Ammon's horn (tissue), 1 donor: ENCODE measurements around the gene TRMT61A.

Experiments
- DNase-seq: peaks from one replicate; pipeline ENCODE4 v3.0.0-alpha.2; 2016; ENCODE audit warnings: low spot score

The TRMT61A gene

GRCh38 chr14:103535081-103535890 lies 6.3 kb downstream of the TRMT61A start:
- DNase-seq: no peak

- no peak for DNase-seq
These were observed 7.0 kb downstream of the TRMT61A start for GRCh38 chr14:103535891-103536565.

GRCh38 chr14:103536693-103537092 lies 7.7 kb downstream of the TRMT61A start:
- no peak for DNase-seq

GRCh38 chr14:103537175-103537990 lies 8.4 kb downstream of the TRMT61A start:
- DNase-seq: no peak

- DNase-seq: no peak
These were observed 9.5 kb downstream of the TRMT61A start for GRCh38 chr14:103538291-103539055.

- DNase-seq: no peak
These were observed 10.2 kb downstream of the TRMT61A start for GRCh38 chr14:103539056-103539825.

- DNase-seq: no peak
These were observed 12.1 kb downstream of the TRMT61A start for GRCh38 chr14:103540821-103541708.

- DNase-seq: no peak
These were observed 13.0 kb downstream of the TRMT61A start for GRCh38 chr14:103541709-103542604.

GRCh38 chr14:103542605-103543088 lies 13.7 kb downstream of the TRMT61A start:
- DNase-seq: peak; percentile 95

GRCh38 chr14:103543140-103543539 lies 14.1 kb downstream of the TRMT61A start:
- no peak for DNase-seq

GRCh38 chr14:103543721-103544387 lies 14.9 kb downstream of the TRMT61A start:
- peak; percentile 61 for DNase-seq

- DNase-seq: peak; percentile 93
These were observed 15.6 kb downstream of the TRMT61A start for GRCh38 chr14:103544388-103545218.

- DNase-seq: no peak
These were observed 16.4 kb downstream of the TRMT61A start for GRCh38 chr14:103545219-103545914.

- DNase-seq: no peak
These were observed 17.1 kb downstream of the TRMT61A start for GRCh38 chr14:103545915-103546651.

- peak; percentile 84 for DNase-seq
These were observed 17.9 kb downstream of the TRMT61A start for GRCh38 chr14:103546652-103547454.
